ENCODE results near the gene SRC.

SRC gene

DNA sequence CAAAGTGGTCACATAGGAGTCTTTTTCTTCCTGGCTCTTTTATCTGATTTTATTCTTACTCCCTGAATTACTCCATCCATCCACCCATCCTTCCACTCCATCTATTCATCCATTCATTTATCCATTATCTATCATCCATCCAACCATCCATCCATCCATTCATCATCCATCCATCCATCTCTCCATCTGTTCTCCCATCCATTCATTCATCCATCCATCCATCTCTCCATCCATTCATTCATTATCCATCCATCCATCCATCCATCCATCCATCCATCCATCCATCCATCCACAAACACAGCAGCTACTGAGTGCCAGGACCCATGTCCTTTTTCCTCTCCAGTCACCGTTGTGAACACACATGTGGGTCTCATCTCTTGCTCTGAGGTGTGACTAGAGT, 96.6 kb downstream of the SRC start:
- DNase-seq (ENCODE audit: insufficient read length, low spot score) (no peak), FAIRE-seq (peak; percentile 42)

DNA sequence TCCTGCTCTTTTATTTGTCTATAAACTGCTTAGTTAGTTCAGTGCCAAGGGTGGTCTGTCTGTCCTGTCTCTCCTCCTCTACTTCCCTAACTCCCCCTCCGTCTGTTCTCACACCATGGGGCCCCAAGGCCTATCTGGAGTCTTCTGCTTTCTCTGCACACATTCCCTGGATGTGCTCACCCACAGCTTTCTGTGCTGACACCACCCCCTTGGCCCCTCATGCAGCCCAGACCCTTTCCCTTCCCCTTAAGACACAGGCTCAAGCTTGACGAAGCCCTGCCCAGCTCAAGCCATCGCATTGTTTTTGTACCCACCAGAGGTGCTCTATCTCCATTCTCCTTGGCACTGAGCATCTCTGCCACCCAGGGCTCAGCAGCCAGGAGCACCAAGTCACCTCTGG, 97.0 kb downstream of the SRC start:
- FAIRE-seq (peak; percentile 44), DNase-seq (ENCODE audit: insufficient read length, low spot score) (no peak)

DNA sequence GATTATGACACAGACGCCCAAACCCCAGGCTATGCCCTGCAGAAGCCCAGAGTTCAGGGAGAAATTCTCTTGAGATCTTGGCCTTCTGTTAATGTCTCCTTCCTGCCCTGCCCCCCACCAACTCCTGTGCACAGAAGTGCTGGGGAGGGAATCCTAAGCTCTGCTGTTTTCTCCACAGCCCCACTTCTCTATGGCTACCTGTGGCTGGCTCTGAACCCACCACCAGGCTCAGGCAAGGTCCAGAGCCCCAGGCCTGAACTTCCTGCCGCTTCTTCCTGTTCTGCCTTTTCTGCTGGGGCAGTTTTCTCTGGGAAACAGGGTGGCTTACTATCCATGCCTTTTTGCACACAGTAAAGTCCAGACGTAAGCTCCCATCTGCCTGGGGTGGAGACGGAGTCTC, 97.7 kb downstream of the SRC start:
- no peak for FAIRE-seq
- DNase-seq (ENCODE audit: insufficient read length, low spot score): no peak

DNA sequence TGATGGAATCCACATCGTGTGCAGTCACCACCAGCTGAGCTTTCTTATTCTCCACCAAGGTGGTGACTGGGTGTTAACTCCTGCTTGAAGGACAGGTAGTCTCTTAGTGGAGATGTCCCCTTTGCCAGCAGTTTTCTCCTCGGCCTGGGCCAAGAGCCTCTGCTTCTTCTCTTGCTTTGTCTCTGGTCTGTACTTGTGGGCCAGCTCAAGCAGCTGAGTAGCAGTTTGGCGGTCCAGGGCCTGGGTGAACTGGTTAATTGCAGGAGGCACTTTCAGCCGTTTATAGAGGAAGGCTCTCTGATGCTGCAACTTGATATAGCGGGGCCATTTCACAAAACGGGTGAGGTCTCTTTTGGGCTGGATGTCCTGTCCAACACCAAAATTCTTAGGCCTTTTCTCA, 99.1 kb downstream of the SRC start:
- no peak for FAIRE-seq

DNA sequence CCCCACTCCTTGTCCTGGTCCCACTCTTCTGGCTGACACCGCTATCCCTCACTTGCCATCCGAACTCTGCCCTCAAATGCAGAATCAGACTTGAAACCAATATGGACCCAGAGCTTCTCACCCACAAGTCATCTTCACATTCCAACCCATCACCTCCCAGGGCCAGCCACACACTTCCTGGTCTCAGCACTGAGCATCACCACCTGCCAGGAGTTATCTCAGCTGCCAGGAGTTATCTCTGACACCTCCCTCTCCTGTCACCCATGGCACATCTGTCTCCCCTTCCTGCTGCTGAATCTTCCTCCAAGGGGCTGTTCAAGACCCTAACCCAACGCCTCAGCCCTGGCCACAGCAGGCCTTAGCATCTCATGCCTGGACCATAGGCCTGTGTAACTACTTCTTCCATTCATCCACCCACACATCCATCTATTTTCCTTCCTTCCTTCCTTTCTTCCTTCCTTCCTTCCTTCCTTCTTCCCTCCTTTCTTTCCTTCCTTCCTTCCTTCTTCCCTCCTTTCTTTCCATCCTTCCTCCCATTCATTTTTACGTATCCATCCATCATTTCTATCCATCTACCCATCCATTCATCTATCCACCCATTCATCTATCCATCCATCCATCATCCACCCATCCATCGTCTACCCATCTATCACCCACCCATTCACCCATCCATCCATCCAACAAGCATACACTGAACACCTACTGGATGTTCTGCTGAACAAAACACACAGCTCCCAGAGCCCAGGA, 100.5 kb downstream of the SRC start:
- peak; percentile 83 for FAIRE-seq
- no peak for DNase-seq (ENCODE audit: insufficient read length, low spot score)

More for the DNA sequence above, 99.1 kb downstream of the SRC start:
- DNase-seq (ENCODE audit: insufficient read length, low spot score): no peak

DNA sequence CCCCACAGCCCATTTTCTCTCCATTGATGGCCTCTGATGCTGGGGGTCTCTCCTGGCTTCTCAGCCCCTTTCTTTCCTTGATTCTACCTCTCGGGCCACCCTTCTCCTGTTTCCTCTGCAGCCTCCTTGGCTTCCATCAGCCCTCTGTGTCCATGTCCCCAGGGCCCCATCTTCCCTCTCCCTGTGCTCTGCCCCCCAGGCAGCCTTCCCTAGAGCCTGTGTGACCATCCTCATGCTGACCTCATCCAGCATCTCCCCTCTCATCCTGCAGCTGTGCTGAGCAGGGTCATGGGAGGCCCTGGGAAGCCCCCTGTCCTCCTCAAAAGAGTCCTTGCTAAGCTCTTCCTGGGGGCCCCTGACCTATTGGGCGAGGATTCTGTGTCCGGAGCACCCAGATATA, 101.7 kb downstream of the SRC start:
- DNase-seq (ENCODE audit: insufficient read length, low spot score): no peak
- no peak for FAIRE-seq

DNA sequence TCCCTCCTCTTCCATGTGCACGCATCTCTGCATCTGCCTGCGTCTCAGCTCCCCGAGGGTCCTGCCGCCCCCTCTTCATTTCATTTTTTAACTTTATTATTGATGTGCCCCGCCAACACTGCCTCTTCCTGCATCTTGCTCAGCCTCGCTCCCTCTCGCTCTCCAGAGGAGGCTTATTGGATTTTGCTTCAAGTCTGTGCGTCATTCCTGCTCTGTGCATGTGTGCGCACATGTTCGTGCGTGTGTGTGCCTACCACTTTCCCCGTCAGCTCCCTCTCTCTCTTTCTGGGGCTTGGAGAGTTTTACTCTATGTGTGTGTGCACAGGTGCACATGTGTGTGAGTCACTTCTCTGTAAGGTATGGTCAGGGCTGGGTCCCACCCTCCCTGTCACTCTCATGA, 103.3 kb downstream of the SRC start:
- peak; percentile 69 for FAIRE-seq
- DNase-seq (ENCODE audit: insufficient read length, low spot score): no peak

DNA sequence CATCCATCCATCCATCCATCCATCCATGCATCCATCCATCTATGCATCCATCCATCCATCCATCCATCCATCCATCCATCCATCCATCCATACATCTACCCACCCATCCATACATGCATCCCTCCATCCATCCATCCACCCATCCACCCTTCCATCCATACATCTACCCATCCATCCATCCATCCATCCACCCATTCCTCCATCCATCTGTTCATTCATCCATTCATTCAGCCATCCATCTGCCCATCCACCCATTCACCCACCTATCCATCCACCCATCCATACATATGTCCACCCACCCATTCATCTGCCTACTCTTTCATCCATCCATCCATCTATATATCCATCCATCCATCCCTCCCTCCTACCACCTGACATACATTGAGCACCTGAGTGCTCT, 104.4 kb downstream of the SRC start:
- DNase-seq (ENCODE audit: insufficient read length, low spot score) (no peak), FAIRE-seq (peak; percentile 91)

DNA sequence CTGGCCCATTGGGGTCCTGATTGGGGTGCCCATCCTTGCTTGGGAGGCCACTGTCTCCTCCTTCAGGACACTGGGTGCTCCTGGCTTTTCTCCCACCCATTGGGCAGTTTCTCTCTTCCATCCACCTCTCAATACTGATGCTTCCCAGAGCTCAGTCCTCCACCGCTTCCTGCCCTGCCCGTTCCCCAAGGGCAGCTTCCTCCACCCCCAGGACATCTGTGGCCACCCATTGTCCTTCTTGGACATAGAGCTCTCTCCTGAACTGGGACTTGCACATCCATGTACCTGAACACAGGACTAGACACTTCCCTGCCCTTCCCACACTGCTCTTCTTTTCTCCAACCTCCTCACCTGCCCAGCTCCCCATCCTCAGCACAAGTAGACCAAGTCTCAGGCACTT, 105.7 kb downstream of the SRC start:
- DNase-seq (ENCODE audit: insufficient read length, low spot score): no peak
- no peak for FAIRE-seq

DNA sequence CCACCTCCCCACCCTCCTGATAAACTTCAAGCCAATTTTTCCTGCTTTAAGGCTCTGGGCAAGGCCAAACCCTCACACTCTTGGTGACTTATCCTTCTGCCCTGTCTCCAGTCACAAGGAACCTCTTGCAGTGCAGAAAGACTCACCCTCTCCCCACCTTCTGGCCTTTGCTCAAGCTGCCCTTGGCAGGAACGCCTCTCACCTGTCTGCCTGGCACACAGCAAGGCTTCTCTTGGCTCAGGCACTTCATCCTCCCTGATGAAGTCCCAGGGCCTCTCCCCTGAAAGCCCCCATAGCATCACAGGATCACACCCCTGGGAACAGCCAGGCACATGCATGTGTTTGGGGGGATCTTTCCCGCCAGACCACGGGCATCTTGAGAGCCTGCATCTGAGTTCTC, 106.3 kb downstream of the SRC start:
- DNase-seq (ENCODE audit: insufficient read length, low spot score) (no peak), FAIRE-seq (no peak)

DNA sequence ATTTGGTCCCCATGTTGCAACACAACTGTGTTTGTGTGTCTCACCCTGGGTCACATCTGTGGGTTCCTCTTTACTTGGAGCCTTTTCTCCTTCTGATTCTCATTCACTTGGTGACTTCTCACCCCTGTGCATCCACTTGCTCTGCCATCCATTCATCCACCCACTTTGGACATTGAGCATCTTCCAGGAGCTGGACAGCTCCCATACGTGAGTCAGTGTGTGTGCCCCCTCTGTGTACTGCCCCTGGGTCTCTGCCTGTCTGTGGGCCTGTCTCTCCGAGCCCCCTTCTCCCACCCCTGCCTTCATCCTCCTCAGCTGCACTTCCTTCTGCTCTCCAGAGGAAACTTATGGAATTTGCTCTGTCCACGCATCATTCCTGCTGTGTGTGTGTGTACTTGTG, 107.3 kb downstream of the SRC start:
- peak; percentile 78 for FAIRE-seq
- DNase-seq (ENCODE audit: insufficient read length, low spot score): no peak

DNA sequence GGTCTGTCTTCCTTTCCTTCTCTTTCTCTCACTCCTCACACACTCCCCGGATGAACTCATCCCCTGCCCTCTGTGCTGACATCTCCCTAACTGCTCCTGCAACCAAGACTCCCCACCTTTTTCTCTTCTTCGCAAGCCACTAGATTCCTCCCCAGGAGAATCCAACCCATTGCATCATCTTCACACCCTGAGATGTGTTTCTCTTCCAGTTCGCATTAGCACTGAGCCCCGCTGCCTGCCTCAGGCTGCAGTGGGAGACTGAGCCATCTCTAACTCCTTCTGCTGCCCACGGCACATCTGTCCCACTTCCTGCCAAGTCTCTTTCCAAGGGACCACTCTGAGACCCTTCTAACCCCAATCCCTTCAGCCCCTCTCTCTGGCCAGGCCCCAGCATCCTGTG, 107.9 kb downstream of the SRC start:
- DNase-seq (ENCODE audit: insufficient read length, low spot score): no peak
- FAIRE-seq: peak; percentile 31

DNA sequence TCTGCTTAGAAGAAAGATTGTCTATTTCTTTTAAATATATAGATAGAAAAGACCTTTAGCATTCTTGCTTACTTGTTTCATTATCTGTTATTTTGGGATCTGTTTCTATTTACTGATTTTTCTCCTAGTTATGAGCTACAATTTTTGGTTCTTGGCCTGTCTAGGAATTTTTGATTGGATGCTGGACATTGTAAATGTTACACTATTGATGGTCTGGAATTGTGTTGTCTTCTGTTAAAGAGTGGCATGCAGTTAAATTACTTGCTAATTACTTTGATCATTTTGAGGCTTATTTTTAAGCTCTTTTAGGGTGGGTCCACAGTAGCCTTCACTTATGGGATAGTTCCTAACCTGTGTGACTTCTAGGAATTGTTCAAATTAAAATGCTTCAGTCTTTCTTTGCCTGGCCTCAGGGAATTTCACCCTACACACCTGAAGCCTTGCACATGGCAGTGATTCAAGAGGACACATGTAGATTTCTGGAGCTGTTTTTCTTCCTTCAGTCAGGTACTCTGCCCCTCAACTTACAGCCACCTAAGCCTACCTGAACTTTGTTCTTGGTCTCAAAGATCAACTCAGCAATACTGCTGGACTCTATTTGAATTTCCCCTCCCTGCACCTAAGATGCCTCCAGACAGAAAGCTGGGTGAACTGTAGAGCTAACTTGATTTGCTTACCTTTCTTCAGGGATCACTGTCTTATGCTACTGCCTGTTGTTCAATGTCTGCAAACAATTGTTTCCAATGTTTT, 108.9 kb downstream of the SRC start:
- FAIRE-seq (no peak), DNase-seq (ENCODE audit: insufficient read length, low spot score) (no peak)
